HepG2 (cell line): ENCODE results near the gene HSP90AB1. TPM values are rescaled to one million over a fixed set of nuclear protein-coding genes. Genes with fewer than 3 reads are reported as not detected.
A peak's percentile ranks its signal among the peaks of the same experiment; 100 is the strongest.

ENCODE experiments used
- ARNT2 ChIP-seq: sonication (generic); formaldehyde crosslinking; IDR thresholded peaks from 2 replicates; pipeline ENCODE4 v1.8.0; 2022; ENCODE audit warnings: mild to moderate bottlenecking, low read depth, missing genetic modification reagents, moderate library complexity
- BATF2 ChIP-seq: sonication (generic); formaldehyde crosslinking; IDR thresholded peaks from 2 replicates; pipeline ENCODE4 v1.8.0; 2022; ENCODE audit warnings: mild to moderate bottlenecking, missing genetic modification reagents, moderate library complexity
- ELF4 ChIP-seq: sonication (generic); formaldehyde crosslinking; IDR thresholded peaks from 2 replicates; pipeline ENCODE4 v1.5.0; 2020; ENCODE audit warnings: missing genetic modification reagents, mild to moderate bottlenecking, moderate library complexity, borderline replicate concordance
- HOMEZ ChIP-seq: IDR thresholded peaks from 2 replicates; pipeline ENCODE4 v1.6.1; 2016; ENCODE audit warnings: low read depth
- MTF1 ChIP-seq: sonication (generic); formaldehyde crosslinking; IDR thresholded peaks from 2 replicates; pipeline ENCODE4 v1.5.0; 2020; ENCODE audit warnings: missing genetic modification reagents
- MYNN ChIP-seq: sonication (generic); formaldehyde crosslinking; IDR thresholded peaks from 2 replicates; pipeline ENCODE4 v1.4.0; 2020; ENCODE audit warnings: mild to moderate bottlenecking, low read depth, missing genetic modification reagents
- NFKB2 ChIP-seq: sonication (generic); formaldehyde crosslinking; IDR thresholded peaks from 2 replicates; pipeline ENCODE4 v1.4.0; 2020; ENCODE audit warnings: missing genetic modification reagents, borderline replicate concordance
- NFRKB ChIP-seq: fragments of 450-650 bp; IDR thresholded peaks from 2 replicates; pipeline ENCODE4 v1.6.1; 2017
- NRL ChIP-seq: sonication (generic); formaldehyde crosslinking; IDR thresholded peaks from 2 replicates; pipeline ENCODE4 v1.5.0; 2020; ENCODE audit warnings: missing genetic modification reagents, mild to moderate bottlenecking, moderate library complexity, borderline replicate concordance
- PATZ1 ChIP-seq: sonication (generic); formaldehyde crosslinking; IDR thresholded peaks from 2 replicates; pipeline ENCODE4 v1.4.0; 2020; ENCODE audit warnings: missing genetic modification reagents
- RBFOX2 ChIP-seq: fragments of 200-400 bp; formaldehyde crosslinking; IDR thresholded peaks from 2 replicates; pipeline ENCODE4 v1.6.1; 2017; ENCODE audit warnings: low read depth, mild to moderate bottlenecking, low read length
- RXRB ChIP-seq: IDR thresholded peaks from 2 replicates; pipeline ENCODE4 v1.6.1; 2016; ENCODE audit warnings: borderline replicate concordance, missing genetic modification reagents, missing compliant biosample characterization
- SP5 ChIP-seq: IDR thresholded peaks from 2 replicates; pipeline ENCODE4 v1.6.1; 2016; ENCODE audit warnings: low read depth, borderline replicate concordance
- ZBTB21 ChIP-seq: sonication (generic); formaldehyde crosslinking; IDR thresholded peaks from 2 replicates; pipeline ENCODE4 v1.4.0; 2020; ENCODE audit warnings: missing genetic modification reagents
- ZBTB8A ChIP-seq: sonication (generic); formaldehyde crosslinking; IDR thresholded peaks from 2 replicates; pipeline ENCODE4 v1.4.0; 2020; ENCODE audit warnings: mild to moderate bottlenecking, low read depth, missing genetic modification reagents, borderline replicate concordance
- ZFP36L1 ChIP-seq: sonication (generic); formaldehyde crosslinking; IDR thresholded peaks from 2 replicates; pipeline ENCODE4 v1.8.0; 2022; ENCODE audit warnings: mild to moderate bottlenecking, missing genetic modification reagents, moderate library complexity
- ZNF230 ChIP-seq: sonication (generic); formaldehyde crosslinking; IDR thresholded peaks from 2 replicates; pipeline ENCODE4 v1.4.0; 2020; ENCODE audit warnings: mild to moderate bottlenecking, missing genetic modification reagents
- ZNF260 ChIP-seq: sonication (generic); formaldehyde crosslinking; IDR thresholded peaks from 2 replicates; pipeline ENCODE4 v1.4.0; 2020; ENCODE audit warnings: missing genetic modification reagents, low read depth, mild to moderate bottlenecking, borderline replicate concordance
- ZNF263 ChIP-seq: sonication (generic); formaldehyde crosslinking; IDR thresholded peaks from 2 replicates; pipeline ENCODE4 v1.4.0; 2020; ENCODE audit warnings: missing genetic modification reagents
- ZNF3 ChIP-seq: IDR thresholded peaks from 2 replicates; pipeline ENCODE4 v1.7.0; 2017; ENCODE audit warnings: inconsistent platforms
- ZNF329 ChIP-seq: sonication (generic); formaldehyde crosslinking; IDR thresholded peaks from 2 replicates; pipeline ENCODE4 v1.9.0; 2021; ENCODE audit warnings: low read depth, mild to moderate bottlenecking, missing genetic modification reagents
- ZNF331 ChIP-seq: sonication (generic); formaldehyde crosslinking; IDR thresholded peaks from 2 replicates; pipeline ENCODE4 v1.4.0; 2020; ENCODE audit warnings: missing genetic modification reagents
- ZNF468 ChIP-seq: sonication (generic); formaldehyde crosslinking; IDR thresholded peaks from 2 replicates; pipeline ENCODE4 v1.8.0; 2022; ENCODE audit warnings: mild to moderate bottlenecking, moderate library complexity, missing genetic modification reagents
- ZNF83 ChIP-seq: sonication (generic); formaldehyde crosslinking; IDR thresholded peaks from 2 replicates; pipeline ENCODE4 v1.4.0; 2020; ENCODE audit warnings: missing genetic modification reagents, mild to moderate bottlenecking, borderline replicate concordance
- polyA plus RNA-seq, 8 experiments: library from polyadenylated mRNA; depleted of rRNA in 3 of 8; stranded (reverse) in 7 of 8; unstranded in 1 of 8; fragments of >200 nt; fragmentation: Illumina TruSeq in 4 of 8; extraction: Trizol in 4 of 8; gene quantifications; 2 replicates each; pipeline versions ENCODE4 v1.2.1 to v1.2.3, GENCODE V29; 2011 to 2016; ENCODE audit warnings: low read depth in 4 of 8, missing spikeins in 1 of 8, mixed read lengths in 1 of 8; ENCODE audit not compliant: insufficient read depth in 1 of 8
- total RNA-seq, 5 experiments: library from RNA; depleted of rRNA; stranded (reverse); fragments of >200 nt; fragmentation: Illumina TruSeq; extraction: Trizol; gene quantifications; 2 replicates each; pipeline ENCODE4 v1.2.3, GENCODE V29; 2016; ENCODE audit warnings: low read depth in 1 of 5
- TF ChIP-seq, protein P1 (sequence below): sonication (generic); formaldehyde crosslinking; IDR thresholded peaks from 2 replicates; pipeline ENCODE4 v1.9.0; 2021; ENCODE audit warnings: missing genetic modification reagents, mild to moderate bottlenecking, borderline replicate concordance

HSP90AB1 gene
- total and polyA plus RNA-seq, 2 of the 13 experiments (the other 11 are each of a cell fraction or from before 2014, with no cell fraction given): 1,325 to 1,472 TPM

GRCh38 chr6:44263354-44264100, 16.6 kb downstream of the HSP90AB1 start (continued):
- TF ChIP-seq ELF4 (CRISPR knock-in tag) (no peak), ZFP36L1 (no peak), RXRB (CRISPR knock-in tag) (peak; percentile 15; the same call in 1 of the 2 replicates), BATF2 (CRISPR knock-in tag) (no peak), ZNF263 (CRISPR knock-in tag) (peak; percentile 40; the same call in 1 of the 2 replicates), NRL (CRISPR knock-in tag) (no peak), ARNT2 (no peak), ZBTB8A (CRISPR knock-in tag) (no peak), SP5 (CRISPR knock-in tag) (peak; percentile 35; the same call in 1 of the 2 replicates), MYNN (no peak), NFKB2 (CRISPR knock-in tag) (0 out of 2 replicates have a peak, but pooled peaks have one; percentile 57), ZNF468 (no peak; the same call in 1 of the 2 replicates), MTF1 (no peak), ZNF331 (no peak), ZNF3 (CRISPR knock-in tag) (no peak), HOMEZ (0 out of 2 replicates have a peak, but pooled peaks have one; percentile 24), ZNF230 (no peak), ZNF260 (CRISPR knock-in tag) (no peak), RBFOX2 (no peak), NFRKB (no peak), ZNF329 (CRISPR knock-in tag) (no peak), ZNF83 (CRISPR knock-in tag) (no peak), ZBTB21 (CRISPR knock-in tag) (no peak), PATZ1 (CRISPR knock-in tag) (peak; percentile 59)
- TF ChIP-seq, protein P1, sequence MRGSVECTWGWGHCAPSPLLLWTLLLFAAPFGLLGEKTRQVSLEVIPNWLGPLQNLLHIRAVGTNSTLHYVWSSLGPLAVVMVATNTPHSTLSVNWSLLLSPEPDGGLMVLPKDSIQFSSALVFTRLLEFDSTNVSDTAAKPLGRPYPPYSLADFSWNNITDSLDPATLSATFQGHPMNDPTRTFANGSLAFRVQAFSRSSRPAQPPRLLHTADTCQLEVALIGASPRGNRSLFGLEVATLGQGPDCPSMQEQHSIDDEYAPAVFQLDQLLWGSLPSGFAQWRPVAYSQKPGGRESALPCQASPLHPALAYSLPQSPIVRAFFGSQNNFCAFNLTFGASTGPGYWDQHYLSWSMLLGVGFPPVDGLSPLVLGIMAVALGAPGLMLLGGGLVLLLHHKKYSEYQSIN: no peak
